HG03108 (cell line): ENCODE measurements around the gene STPG3.

Experiments
- ATAC-seq: cut with Tn5 transposase; IDR thresholded peaks from one replicate; pipeline ENCODE4 v1.9.1; 2021; ENCODE audit warnings: moderate library complexity; ENCODE audit not compliant: unreplicated experiment

STPG3 gene

GRCh38 chr9:137251194-137251461 is at the start of gene STPG3:
Gene STPG3, plus strand, starts transcription at chr9:137251286. Its CDS starts 1 bp downstream, at chr9:137251287.
- no peak for ATAC-seq

- no peak for ATAC-seq
Observed at GRCh38 chr9:137202966-137203365, 48.1 kb upstream of the STPG3 start.

GRCh38 chr9:137204731-137205125 is 46.4 kb upstream of the STPG3 start:
- ATAC-seq = no peak

DNA sequence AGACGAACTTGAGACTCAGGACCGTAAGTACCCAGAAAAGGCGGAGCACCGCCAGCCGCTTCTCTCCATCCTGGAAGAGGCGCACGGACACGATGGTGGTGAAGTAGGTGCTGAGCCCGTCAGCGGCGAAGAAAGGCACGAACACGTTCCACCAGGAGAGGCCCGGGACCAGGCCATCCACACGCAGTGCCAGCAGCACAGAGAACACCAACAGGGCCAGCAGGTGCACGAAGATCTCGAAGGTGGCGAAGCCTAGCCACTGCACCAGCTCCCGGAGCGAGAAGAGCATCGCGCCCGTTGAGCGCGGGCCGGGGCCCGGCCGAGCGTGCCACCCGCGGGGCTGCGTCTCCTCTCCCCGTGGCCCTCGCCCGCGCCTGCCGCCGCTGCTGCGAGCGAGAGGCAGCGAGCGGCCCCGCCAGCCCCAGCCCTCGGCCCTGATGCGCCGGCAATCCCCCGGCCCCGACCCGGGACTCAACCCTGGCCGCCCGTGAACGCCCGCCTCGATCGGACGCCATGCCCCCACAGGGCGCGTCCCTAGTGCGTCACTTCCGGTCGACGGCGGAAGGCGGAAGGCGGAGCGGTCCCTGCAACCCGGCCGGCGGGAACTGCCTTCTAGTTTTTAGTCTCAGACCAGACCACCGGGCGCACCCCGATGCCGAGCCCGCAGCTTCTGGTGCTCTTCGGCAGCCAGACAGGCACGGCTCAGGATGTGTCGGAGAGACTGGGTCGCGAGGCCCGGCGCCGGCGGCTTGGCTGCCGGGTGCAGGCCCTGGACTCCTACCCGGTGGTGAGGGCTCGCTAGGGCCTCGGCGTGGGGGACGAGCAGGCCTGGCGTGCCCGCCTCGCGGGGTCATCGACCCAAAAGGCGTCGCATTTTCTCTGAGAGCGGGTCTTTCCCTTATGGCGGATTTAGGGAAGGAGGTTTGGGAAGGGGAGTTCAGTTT is 45.7 kb upstream of the STPG3 start, which contains the start of the genes NDOR1 and TMEM203:
TSS of gene NDOR1 (plus strand) at position 575 of the 944 bp plus-strand sequence. CDS start at position 653, 78 bp downstream.
TSS of gene TMEM203 (minus strand) at position 523 of the 944 bp plus-strand sequence. CDS start at position 289, 234 bp downstream.
- peak; percentile 41 for ATAC-seq

DNA sequence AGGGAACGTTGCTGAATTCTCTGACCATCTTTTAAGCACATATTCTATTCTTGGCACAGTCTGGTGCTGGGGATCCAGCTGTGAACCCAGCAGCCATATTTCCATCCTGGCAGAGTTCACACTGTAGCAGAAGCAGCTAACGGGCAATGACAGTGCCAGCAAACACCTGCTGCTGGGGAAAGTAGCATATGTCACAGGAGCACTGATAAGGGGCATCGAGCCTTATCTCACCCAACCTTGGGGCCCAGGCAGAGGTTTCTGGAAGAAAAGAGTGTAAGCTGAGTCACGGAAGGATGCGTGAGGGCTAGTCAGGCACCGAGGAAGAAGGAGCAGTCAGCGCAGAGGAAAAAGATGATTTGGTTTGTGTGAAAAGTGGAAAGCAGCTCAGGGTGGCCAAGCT is 44.5 kb upstream of the STPG3 start:
- no peak for ATAC-seq

DNA sequence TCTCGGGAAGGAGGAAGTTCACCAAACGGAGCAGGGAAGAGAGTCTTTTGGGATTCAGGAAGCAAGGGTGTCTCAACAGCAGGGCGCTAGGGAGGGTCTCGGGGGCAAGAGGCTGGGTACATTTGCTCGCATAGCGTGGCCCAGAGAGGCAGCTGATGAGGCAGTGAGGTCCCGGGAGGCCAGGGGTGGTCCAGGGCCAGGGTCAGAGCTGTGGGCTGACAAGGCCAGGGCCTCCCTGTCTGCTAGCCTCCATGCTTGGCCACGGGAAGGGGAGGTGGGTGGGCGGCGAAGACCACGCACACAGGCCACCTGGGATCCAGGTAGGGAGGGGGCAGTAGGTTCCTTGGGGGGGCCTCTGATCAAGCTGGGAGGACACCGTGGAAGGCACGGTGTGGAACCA is 39.6 kb upstream of the STPG3 start:
- no peak for ATAC-seq

GRCh38 chr9:137212520-137212919 is 38.6 kb upstream of the STPG3 start:
- no peak for ATAC-seq

GRCh38 chr9:137213160-137214060 is 37.7 kb upstream of the STPG3 start:
- ATAC-seq = no peak

DNA sequence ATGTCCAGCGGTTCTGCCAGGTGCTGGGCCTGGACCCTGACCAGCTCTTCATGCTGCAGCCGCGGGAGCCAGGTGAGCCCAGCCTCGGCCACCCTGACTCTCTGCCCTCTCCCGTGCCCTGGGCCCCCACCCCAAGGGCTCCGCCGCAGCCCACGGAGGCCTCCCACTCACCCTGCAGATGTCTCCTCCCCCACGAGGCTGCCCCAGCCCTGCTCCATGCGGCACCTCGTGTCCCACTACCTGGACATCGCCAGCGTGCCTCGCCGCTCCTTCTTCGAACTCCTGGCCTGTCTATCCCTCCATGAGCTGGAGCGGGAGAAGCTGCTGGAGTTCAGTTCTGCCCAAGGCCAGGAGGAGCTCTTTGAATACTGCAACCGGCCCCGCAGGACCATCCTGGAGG is 36.5 kb upstream of the STPG3 start:
- no peak for ATAC-seq

DNA sequence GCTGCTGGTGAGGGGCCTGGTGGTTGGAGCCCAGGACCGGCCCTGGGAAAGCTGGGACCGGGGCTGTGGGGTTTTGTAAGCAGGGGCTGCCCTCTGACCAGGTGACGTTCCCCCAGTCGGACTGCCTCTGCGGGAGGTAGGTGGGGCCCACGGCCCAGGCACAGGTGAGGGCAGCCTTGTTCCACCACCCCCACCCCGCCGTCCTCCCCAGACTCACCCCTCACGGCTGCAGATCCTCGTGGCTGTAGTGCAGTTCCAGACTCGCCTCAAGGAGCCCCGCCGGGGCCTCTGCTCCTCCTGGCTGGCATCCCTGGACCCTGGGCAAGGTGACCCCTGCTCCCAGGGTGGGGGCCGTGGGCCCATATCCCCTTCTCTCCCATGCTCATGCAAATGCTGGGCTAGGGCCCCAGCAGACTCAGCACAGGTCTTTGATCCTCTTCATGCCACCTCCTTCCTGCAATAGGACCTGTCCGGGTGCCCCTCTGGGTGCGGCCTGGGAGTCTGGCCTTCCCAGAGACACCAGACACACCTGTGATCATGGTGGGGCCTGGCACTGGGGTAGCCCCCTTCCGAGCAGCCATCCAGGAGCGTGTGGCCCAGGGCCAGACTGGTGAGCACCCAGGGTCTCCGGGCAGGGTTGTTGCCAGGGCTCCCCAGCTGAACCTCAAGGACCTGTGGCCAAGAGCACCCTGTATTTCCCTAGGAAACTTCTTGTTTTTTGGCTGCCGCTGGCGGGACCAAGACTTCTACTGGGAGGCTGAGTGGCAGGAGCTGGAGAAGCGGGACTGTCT is 35.7 kb upstream of the STPG3 start:
- no peak for ATAC-seq

- no peak for ATAC-seq
Observed at GRCh38 chr9:137216188-137216965, 34.7 kb upstream of the STPG3 start.

- no peak for ATAC-seq
Observed at GRCh38 chr9:137217276-137218211, 33.5 kb upstream of the STPG3 start.

DNA sequence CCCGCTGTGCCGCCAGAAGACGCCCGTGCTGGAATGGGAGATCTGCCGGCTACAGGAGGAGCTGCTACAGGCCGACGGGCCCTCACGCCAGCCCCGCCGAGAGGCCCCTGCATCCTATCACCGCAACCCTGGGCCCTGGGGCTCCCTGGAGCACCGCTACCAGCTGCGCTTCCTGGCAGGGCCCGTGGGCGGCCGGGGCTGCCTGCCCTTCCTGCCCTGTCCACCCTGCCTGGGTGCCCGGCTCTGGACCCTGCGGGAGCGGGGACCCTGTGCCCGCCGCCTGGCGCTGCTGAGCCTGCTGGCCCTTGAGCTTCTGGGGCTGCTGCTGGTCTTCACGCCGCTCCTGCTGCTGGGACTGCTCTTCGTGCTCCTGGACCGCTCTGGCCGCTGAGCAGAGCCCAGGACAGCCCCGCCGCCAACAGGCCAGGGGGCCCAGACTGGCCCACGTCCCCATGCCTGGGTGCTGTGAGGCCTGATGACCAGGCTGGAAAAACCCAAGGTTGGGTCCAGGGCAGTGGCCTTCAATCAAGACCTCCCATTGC is 32.8 kb upstream of the STPG3 start:
- no peak for ATAC-seq

DNA sequence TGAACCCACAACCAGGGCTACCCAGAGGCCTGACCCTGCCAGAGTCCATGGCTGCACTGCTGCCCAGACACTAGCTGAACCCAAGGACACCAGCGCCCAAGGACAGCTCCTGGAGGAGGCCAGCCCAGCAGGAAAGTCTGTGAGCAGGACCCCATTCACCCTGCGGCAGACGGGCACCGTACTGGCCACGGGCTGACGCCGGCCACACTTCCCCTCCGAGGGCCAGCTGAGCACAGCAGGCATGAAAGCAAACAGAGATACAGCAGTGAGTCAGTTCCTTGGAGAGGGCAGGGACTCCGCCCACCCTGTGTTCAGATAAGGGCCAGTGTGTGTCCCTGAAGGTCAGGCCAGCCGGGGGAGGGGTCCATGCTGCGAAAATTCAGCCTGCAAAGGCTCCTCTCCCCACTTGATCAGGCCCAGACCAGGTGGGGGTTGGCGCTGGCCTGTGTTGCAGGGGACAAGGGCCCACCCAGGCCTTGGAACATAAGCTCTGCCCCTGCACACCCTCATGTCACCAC is 32.3 kb upstream of the STPG3 start:
- no peak for ATAC-seq

GRCh38 chr9:137219757-137220316 is 31.2 kb upstream of the STPG3 start:
- ATAC-seq = no peak

DNA sequence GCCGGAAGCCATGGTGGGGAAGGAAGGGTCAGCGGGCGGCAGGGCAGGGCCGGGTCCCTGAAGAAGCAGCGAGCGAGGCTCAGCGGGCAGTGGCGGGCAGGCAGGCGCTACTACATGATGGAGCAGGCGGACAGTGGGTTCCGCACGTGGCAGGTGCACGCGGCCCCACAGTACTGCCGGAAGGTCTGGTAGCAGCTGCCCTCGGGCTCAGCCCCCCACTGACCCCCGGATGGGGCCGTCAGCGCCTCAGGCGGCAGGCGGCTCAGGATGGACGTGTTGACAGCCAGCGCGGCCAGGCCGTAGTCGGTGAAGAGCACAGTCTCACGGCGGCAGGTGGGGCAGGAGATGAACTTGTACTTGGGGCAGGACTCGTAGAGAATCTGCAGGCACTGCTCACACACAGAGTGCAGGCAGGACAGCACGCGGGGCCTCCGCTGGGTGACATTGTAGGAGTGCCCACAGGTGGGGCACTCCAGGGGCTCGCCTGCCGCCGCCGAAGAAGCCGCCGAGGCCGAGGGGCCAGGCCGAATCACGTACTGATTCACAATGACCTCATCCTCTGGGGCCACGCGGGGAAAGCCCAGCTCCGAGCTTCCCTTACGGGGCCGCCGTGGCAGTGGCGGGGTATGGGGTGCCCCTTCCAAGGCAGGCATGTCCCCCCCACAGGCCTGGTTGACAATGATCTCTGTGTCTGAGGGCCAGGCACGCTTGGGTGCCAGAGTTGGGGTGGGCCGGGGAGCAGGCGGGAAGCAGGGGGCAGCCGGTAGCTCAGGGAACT is 30.6 kb upstream of the STPG3 start:
- ATAC-seq = no peak

GRCh38 chr9:137221095-137221505 is 30.0 kb upstream of the STPG3 start:
- no peak for ATAC-seq
